WTC11 (cell line): ENCODE measurements around the gene PTPRN2. TPM values are rescaled to one million over a fixed set of nuclear protein-coding genes. Genes with fewer than 3 reads are reported as not detected.

Source experiments
- ATAC-seq: fragments of 200-7000 bp; cut with Tn5 transposase; 2 replicates; pipeline ENCODE4 v1.10.0; 2021; ENCODE audit warnings: mild to moderate bottlenecking, moderate library complexity
- CTCF ChIA-PET: fragments of 300-600 bp; sonication (Branson Sonifier 250); formaldehyde crosslinking; loops from one replicate; lab custom pipeline; 2021; ENCODE audit warnings: antibody characterized with exemption; lab: Charles Lee
- POLR2A ChIA-PET: fragments of 350-600 bp; sonication (Branson Sonifier 250); formaldehyde crosslinking; loops from one replicate; lab custom pipeline; 2021; ENCODE audit warnings: antibody characterized with exemption; lab: Charles Lee
- DNase-seq: peaks from one replicate; pipeline ENCODE4 v3.0.0; 2021; ENCODE audit warnings: low spot score
- H3K27ac Mint-ChIP-seq: 2 replicates; pipeline ENCODE4 v1.8.0; 2021; ENCODE audit warnings: mixed read lengths
- H3K27me3 Mint-ChIP-seq: 2 replicates; pipeline ENCODE4 v1.8.0; 2021; ENCODE audit warnings: low read depth, mild to moderate bottlenecking, moderate library complexity, mixed read lengths
- H3K36me3 Mint-ChIP-seq: 2 replicates; pipeline ENCODE4 v1.8.0; 2021; ENCODE audit warnings: mixed read lengths
- H3K4me1 Mint-ChIP-seq: 2 replicates; pipeline ENCODE4 v1.8.0; 2022; ENCODE audit warnings: mixed read lengths
- H3K4me3 Mint-ChIP-seq: 2 replicates; pipeline ENCODE4 v1.8.0; 2021; ENCODE audit warnings: mild to moderate bottlenecking, moderate library complexity, mixed read lengths
- H3K9me3 Mint-ChIP-seq: 2 replicates; pipeline ENCODE4 v1.8.0; 2021; ENCODE audit warnings: mixed read lengths
- ATF6 ChIP-seq: sonication (generic); formaldehyde crosslinking; IDR thresholded peaks from 2 replicates; pipeline ENCODE4 v1.8.1; 2023; ENCODE audit warnings: mild to moderate bottlenecking, missing genetic modification reagents
- CBFB ChIP-seq: sonication (generic); formaldehyde crosslinking; IDR thresholded peaks from 2 replicates; pipeline ENCODE4 v1.8.1; 2022; ENCODE audit warnings: mild to moderate bottlenecking, low read depth, missing genetic modification reagents
- CREB1 ChIP-seq: sonication (generic); formaldehyde crosslinking; IDR thresholded peaks from 2 replicates; pipeline ENCODE4 v1.8.0; 2023; ENCODE audit warnings: mild to moderate bottlenecking, missing genetic modification reagents
- CTCF ChIP-seq: fragments of 200-600 bp; IDR thresholded peaks from 2 replicates; pipeline ENCODE4 v1.8.0; 2022; ENCODE audit warnings: antibody characterized with exemption
- GABPB1 ChIP-seq: sonication (generic); formaldehyde crosslinking; IDR thresholded peaks from 2 replicates; pipeline ENCODE4 v1.8.1; 2023; ENCODE audit warnings: mild to moderate bottlenecking, missing genetic modification reagents
- HMGA2 ChIP-seq: fragments of 250-450 bp; sonication (Bioruptor Pico); IDR thresholded peaks from 2 replicates; pipeline ENCODE4 v1.4.0; 2021; ENCODE audit warnings: mild to moderate bottlenecking, moderate library complexity
- IRF2 ChIP-seq: sonication (generic); formaldehyde crosslinking; IDR thresholded peaks from 2 replicates; pipeline ENCODE4 v1.8.0; 2022; ENCODE audit warnings: low read depth, missing genetic modification reagents, borderline replicate concordance
- KAT7 ChIP-seq: sonication (generic); formaldehyde crosslinking; IDR thresholded peaks from 2 replicates; pipeline ENCODE4 v1.8.1; 2023; ENCODE audit warnings: missing genetic modification reagents, mild to moderate bottlenecking, borderline replicate concordance
- MXD4 ChIP-seq: fragments of 250-450 bp; sonication (Bioruptor Pico); IDR thresholded peaks from 2 replicates; pipeline ENCODE4 v1.8.0; 2021; ENCODE audit warnings: mild to moderate bottlenecking, moderate library complexity, borderline replicate concordance
- MYBL2 ChIP-seq: sonication (generic); formaldehyde crosslinking; IDR thresholded peaks from 2 replicates; pipeline ENCODE4 v1.8.1; 2023; ENCODE audit warnings: mild to moderate bottlenecking, moderate library complexity, missing genetic modification reagents
- NFE2L1 ChIP-seq: sonication (generic); formaldehyde crosslinking; IDR thresholded peaks from 2 replicates; pipeline ENCODE4 v1.8.1; 2023; ENCODE audit warnings: missing genetic modification reagents
- NR3C1 ChIP-seq: sonication (generic); formaldehyde crosslinking; conservative IDR thresholded peaks from 2 replicates; pipeline ENCODE4 v1.8.1; 2023; ENCODE audit warnings: low read depth, mild to moderate bottlenecking, missing genetic modification reagents
- RORB ChIP-seq: fragments of 250-450 bp; sonication (Bioruptor Pico); IDR thresholded peaks from 2 replicates; pipeline ENCODE4 v1.9.0; 2021; ENCODE audit warnings: mild to moderate bottlenecking
- SP1 ChIP-seq: sonication (generic); formaldehyde crosslinking; conservative IDR thresholded peaks from 2 replicates; pipeline ENCODE4 v1.8.1; 2022; ENCODE audit warnings: missing genetic modification reagents
- USF1 ChIP-seq: sonication (generic); formaldehyde crosslinking; IDR thresholded peaks from 2 replicates; pipeline ENCODE4 v1.8.0; 2022; ENCODE audit warnings: mild to moderate bottlenecking, missing genetic modification reagents
- ZBTB21 ChIP-seq: sonication (generic); formaldehyde crosslinking; IDR thresholded peaks from 2 replicates; pipeline ENCODE4 v1.8.1; 2023; ENCODE audit warnings: mild to moderate bottlenecking, missing genetic modification reagents, borderline replicate concordance
- ZBTB43 ChIP-seq: sonication (generic); formaldehyde crosslinking; IDR thresholded peaks from 2 replicates; pipeline ENCODE4 v1.8.1; 2023; ENCODE audit warnings: mild to moderate bottlenecking, missing genetic modification reagents
- ZNF281 ChIP-seq: sonication (generic); formaldehyde crosslinking; IDR thresholded peaks from 2 replicates; pipeline ENCODE4 v1.8.0; 2023; ENCODE audit warnings: mild to moderate bottlenecking, missing genetic modification reagents
- ZNF317 ChIP-seq: sonication (generic); formaldehyde crosslinking; IDR thresholded peaks from 2 replicates; pipeline ENCODE4 v1.8.1; 2023; ENCODE audit warnings: low read depth, mild to moderate bottlenecking, moderate library complexity, missing genetic modification reagents, borderline replicate concordance
- ZNF425 ChIP-seq: fragments of 250-450 bp; sonication (Bioruptor Pico); conservative IDR thresholded peaks from 2 replicates; pipeline ENCODE4 v1.9.0; 2021; ENCODE audit warnings: mild to moderate bottlenecking
- ZNF512 ChIP-seq: sonication (generic); formaldehyde crosslinking; IDR thresholded peaks from 2 replicates; pipeline ENCODE4 v1.8.1; 2022; ENCODE audit warnings: missing genetic modification reagents, borderline replicate concordance
- ZNF671 ChIP-seq: fragments of 250-450 bp; sonication (Bioruptor Pico); IDR thresholded peaks from 2 replicates; pipeline ENCODE4 v1.8.0; 2021; ENCODE audit warnings: mild to moderate bottlenecking
- total RNA-seq: library from RNA; stranded (reverse); gene quantifications from 3 replicates; pipeline ENCODE4 v1.2.3, GENCODE V29; 2021

PTPRN2 gene
- total RNA-seq, 1 experiment from 2014 or later = 4.7 TPM

GRCh38 chr7:158021836-158022235 is 565.8 kb downstream of the PTPRN2 start:
- DNase-seq = no peak
- peaks cover 6% of the 10 kb centered on the region; the same call in 1 of the 2 replicates for H3K27me3 Mint-ChIP-seq
- H3K9me3 Mint-ChIP-seq = peaks cover 24% of the 10 kb centered on the region
- no peak overlapping the region for H3K4me3 Mint-ChIP-seq
- H3K27ac Mint-ChIP-seq = no peak overlapping the region
- no peak for ATAC-seq
- H3K36me3 Mint-ChIP-seq = peaks cover 24% of the 10 kb centered on the region
- CTCF ChIA-PET = no interaction called here
- peaks cover 14% of the 10 kb centered on the region for H3K4me1 Mint-ChIP-seq
- TF ChIP-seq ZNF317 (CRISPR knock-in tag) (no peak), ZBTB21 (no peak), SP1 (CRISPR knock-in tag) (no peak), ZNF425 (no peak), MXD4 (CRISPR knock-in tag) (no peak), ZNF671 (CRISPR knock-in tag) (no peak), CBFB (no peak), HMGA2 (CRISPR knock-in tag) (no peak)
- POLR2A ChIA-PET = no interaction called here

- H3K9me3 Mint-ChIP-seq = peaks cover 19% of the 10 kb centered on the region
- peaks cover 6% of the 10 kb centered on the region; the same call in 1 of the 2 replicates for H3K27me3 Mint-ChIP-seq
- CTCF ChIA-PET = no interaction called here
- no peak for TF ChIP-seq RORB (CRISPR knock-in tag)
- no peak for TF ChIP-seq NR3C1 (CRISPR knock-in tag)
- no peak for TF ChIP-seq CREB1
- TF ChIP-seq USF1 (CRISPR knock-in tag) = no peak
- TF ChIP-seq ZNF671 (CRISPR knock-in tag) = no peak
- TF ChIP-seq ZNF512 = no peak
- no peak for TF ChIP-seq NFE2L1 (CRISPR knock-in tag)
- TF ChIP-seq ATF6 (CRISPR knock-in tag) = no peak
- TF ChIP-seq CTCF = no peak
- no peak for TF ChIP-seq ZBTB43 (CRISPR knock-in tag)
- no peak for TF ChIP-seq ZNF281 (CRISPR knock-in tag)
- TF ChIP-seq IRF2 (CRISPR knock-in tag) = no peak
- no peak for TF ChIP-seq ZNF317 (CRISPR knock-in tag)
- TF ChIP-seq HMGA2 (CRISPR knock-in tag) = no peak
- no peak for TF ChIP-seq GABPB1 (CRISPR knock-in tag)
- no peak for TF ChIP-seq KAT7 (CRISPR knock-in tag)
- no peak for TF ChIP-seq MYBL2 (CRISPR knock-in tag)
Observed at GRCh38 chr7:158020706-158021095, 566.9 kb downstream of the PTPRN2 start.

More at GRCh38 chr7:158020706-158021095, 566.9 kb downstream of the PTPRN2 start:
- ATAC-seq = no peak
- Mint-ChIP-seq H3K27ac (no peak overlapping the region), H3K36me3 (peaks cover 17% of the 10 kb centered on the region), H3K4me3 (no peak overlapping the region), H3K4me1 (peaks cover 14% of the 10 kb centered on the region)
- DNase-seq = no peak
- POLR2A ChIA-PET = no interaction called here
